IMR-90 (cell line): Measurements from ENCODE around the gene NF1. TPM values are rescaled to one million over a fixed set of nuclear protein-coding genes. Genes with fewer than 3 reads are reported as not detected.

ENCODE experiments used
- ATAC-seq: fragments of 200-7000 bp; cut with Tn5 transposase; 2 replicates; pipeline ENCODE4 v1.9.1; 2020; ENCODE audit warnings: low read depth, mild to moderate bottlenecking, moderate library complexity
- BruUV-seq: library from RNA; stranded (reverse); fragments of 400-500 nt; replicated peaks from 2 replicates; lab custom pipeline; 2021; lab: Mats Ljungman, UMichigan
- CTCF ChIA-PET: fragments of 300-600 bp; formaldehyde crosslinking; extraction: SDS; loops from one replicate; lab custom pipeline; 2021; ENCODE audit warnings: antibody characterized with exemption; lab: Yijun Ruan, JAX
- POLR2A ChIA-PET: fragments of 300-600 bp; sonication (Branson Sonifier 250); formaldehyde crosslinking; loops from one replicate; lab custom pipeline; 2022; ENCODE audit warnings: antibody characterized with exemption; ENCODE audit not compliant: unreplicated experiment; lab: Charles Lee
- DNase-seq: peaks from one replicate; pipeline ENCODE4 v3.0.0; 2013
- H2AFZ ChIP-seq: replicated peaks from 2 replicates; pipeline ENCODE3; 2013; ENCODE audit warnings: low read length, mild to moderate bottlenecking; ENCODE audit not compliant: poor library complexity
- H2AK5ac ChIP-seq: 2 replicates; pipeline ENCODE4 v1.6.1; 2013; ENCODE audit warnings: low read depth, low read length, inconsistent platforms
- H2AK9ac ChIP-seq: replicated peaks from 2 replicates; pipeline ENCODE3; 2013; ENCODE audit warnings: mild to moderate bottlenecking, low read depth, low read length, moderate library complexity; ENCODE audit not compliant: poor library complexity
- H2BK120ac ChIP-seq: 2 replicates; pipeline ENCODE4 v1.6.1; 2013; ENCODE audit warnings: low read depth, low read length, inconsistent platforms
- H2BK15ac ChIP-seq: 3 replicates; pipeline ENCODE4 v1.6.1; 2013; ENCODE audit warnings: low read depth, low read length, inconsistent platforms
- H2BK20ac ChIP-seq: 2 replicates; pipeline ENCODE4 v1.6.1; 2013; ENCODE audit warnings: low read depth, mild to moderate bottlenecking, inconsistent platforms, low read length, moderate library complexity
- H2BK5ac ChIP-seq: 2 replicates; pipeline ENCODE4 v1.6.1; 2013; ENCODE audit warnings: mild to moderate bottlenecking, low read depth, low read length, inconsistent platforms; ENCODE audit not compliant: poor library complexity, severe bottlenecking
- H3K14ac ChIP-seq: replicated peaks from 2 replicates; pipeline ENCODE4 v1.6.1; 2013; ENCODE audit warnings: low read depth, low read length, inconsistent platforms
- H3K18ac ChIP-seq: 2 replicates; pipeline ENCODE4 v1.6.1; 2013; ENCODE audit warnings: low read depth, low read length, control low read depth
- H3K23ac ChIP-seq: 2 replicates; pipeline ENCODE4 v1.6.1; 2013; ENCODE audit warnings: low read depth, low read length, inconsistent platforms
- H3K27ac ChIP-seq: 2 replicates; pipeline ENCODE4 v1.5.1; 2013; ENCODE audit warnings: mild to moderate bottlenecking, control low read depth, low read length; ENCODE audit not compliant: insufficient read depth
- H3K27me3 ChIP-seq: 2 replicates; pipeline ENCODE4 v1.6.1; 2013; ENCODE audit warnings: low read length; ENCODE audit not compliant: control insufficient read depth, insufficient read depth
- H3K36me3 ChIP-seq: 2 replicates; pipeline ENCODE4 v1.6.1; 2013; ENCODE audit warnings: low read length, mixed read lengths; ENCODE audit not compliant: control insufficient read depth, insufficient read depth
- H3K4ac ChIP-seq: 2 replicates; pipeline ENCODE4 v1.6.1; 2013; ENCODE audit warnings: low read depth, low read length, inconsistent platforms
- H3K4me1 ChIP-seq: 2 replicates; pipeline ENCODE4 v1.6.1; 2013; ENCODE audit warnings: low read length, mixed read lengths; ENCODE audit not compliant: control insufficient read depth, insufficient read depth
- H3K4me2 ChIP-seq: 2 replicates; pipeline ENCODE4 v1.6.1; 2013; ENCODE audit warnings: low read depth, mild to moderate bottlenecking, control low read depth, low read length, moderate library complexity
- H3K4me3 ChIP-seq: 2 replicates; pipeline ENCODE4 v1.5.1; 2013; ENCODE audit warnings: low read depth, mild to moderate bottlenecking, control low read depth, low read length, moderate library complexity; ENCODE audit not compliant: insufficient read depth
- H3K56ac ChIP-seq: 2 replicates; pipeline ENCODE4 v1.6.1; 2013; ENCODE audit warnings: low read length, inconsistent platforms; ENCODE audit not compliant: insufficient read depth; ENCODE audit errors: extremely low read depth
- H3K79me1 ChIP-seq, 2 experiments: 2 replicates each; pipeline ENCODE4 v1.6.1; 2013; ENCODE audit warnings: low read length in 2 of 2, inconsistent platforms in 1 of 2, low read depth in 1 of 2
- H3K9ac ChIP-seq: 2 replicates; pipeline ENCODE4 v1.6.1; 2013; ENCODE audit warnings: low read depth, low read length, control low read depth
- H3K9me1 ChIP-seq: 2 replicates; pipeline ENCODE4 v1.6.1; 2013; ENCODE audit warnings: low read length, inconsistent platforms; ENCODE audit not compliant: insufficient read depth
- H3K9me3 ChIP-seq: 2 replicates; pipeline ENCODE4 v1.6.1; 2013; ENCODE audit warnings: low read length; ENCODE audit not compliant: control insufficient read depth, insufficient read depth
- H4K20me1 ChIP-seq: 2 replicates; pipeline ENCODE4 v1.6.1; 2013; ENCODE audit warnings: low read length, inconsistent platforms; ENCODE audit not compliant: insufficient read depth
- H4K5ac ChIP-seq: 2 replicates; pipeline ENCODE4 v1.6.1; 2013; ENCODE audit warnings: mild to moderate bottlenecking, low read depth, low read length, control low read depth
- H4K8ac ChIP-seq, 2 experiments: 2 replicates each; pipeline ENCODE4 v1.6.1; 2013; ENCODE audit warnings: low read depth in 2 of 2, low read length in 2 of 2, control low read depth in 1 of 2, inconsistent platforms in 1 of 2
- H4K91ac ChIP-seq: 2 replicates; pipeline ENCODE4 v1.6.1; 2013; ENCODE audit warnings: low read depth, low read length, inconsistent platforms; ENCODE audit not compliant: insufficient read depth
- CHD1 ChIP-seq: IDR thresholded peaks from 2 replicates; pipeline ENCODE4 v1.6.1; 2012; ENCODE audit warnings: low read depth, low read length, improper control_type of control experiment
- MXI1 ChIP-seq: IDR thresholded peaks from 2 replicates; pipeline ENCODE4 v1.6.1; 2012; ENCODE audit warnings: low read depth, mild to moderate bottlenecking, low read length, moderate library complexity, borderline replicate concordance
- RFX5 ChIP-seq: IDR thresholded peaks from 2 replicates; pipeline ENCODE4 v1.8.0; 2012; ENCODE audit warnings: low read depth, mild to moderate bottlenecking, low read length, moderate library complexity
- WGBS, 2 experiments: methylation state at CpG; one replicate each; pipeline versions ENCODE4 v1.1.5 to v1.1.7; 2013; ENCODE audit warnings: missing lambda C conversion rate in 2 of 2; ENCODE audit not compliant: insufficient read length in 1 of 2; ENCODE audit errors: extremely low coverage in 2 of 2; 5-methylcytosine and 5-hydroxymethylcytosine counted together
- dilution Hi-C: fragments of 300-500 bp; cut with HindIII; formaldehyde crosslinking; loops from one replicate; pipeline ENCODE4 v1.14.3; 2018; ENCODE audit warnings: low sequenced_read_pairs; ENCODE audit not compliant: unreplicated experiment
- in situ Hi-C: fragments of 300-500 bp; cut with MboI; formaldehyde crosslinking; loops from 3 replicates; pipeline ENCODE4 v1.14.3; 2019; ENCODE audit warnings: low sequenced_read_pairs, inconsistent platforms, mixed read lengths
- intact Hi-C: fragments of 100-400 bp; cut with micrococcal nuclease; formaldehyde crosslinking; loops from 2 replicates; pipeline ENCODE4 v1.10.0; 2022
- polyA plus RNA-seq, 3 experiments: library from polyadenylated mRNA; depleted of rRNA; stranded (reverse); fragments of >200 nt; gene quantifications; 2 replicates each; pipeline ENCODE4 v1.2.3, GENCODE V29; 2012; ENCODE audit warnings: low replicate concordance in 1 of 3
- total RNA-seq: library from RNA; depleted of rRNA; stranded (reverse); fragments of >200 nt; gene quantifications from 2 replicates; pipeline ENCODE4 v1.2.3, GENCODE V29; 2012

The NF1 gene
- total and polyA plus RNA-seq, 2 of the 4 experiments (the other 2 are of a cell fraction): 17.9 to 48.6 TPM

- Histone ChIP-seq H3K79me1 (peaks cover 9 to 33% of the 10 kb centered on the region in 2 experiments), H3K56ac (no peak overlapping the region), H2AK5ac (no peak overlapping the region), H2BK120ac (no peak overlapping the region), H2BK20ac (no peak overlapping the region), H3K9ac (no peak overlapping the region), H3K4me2 (no peak overlapping the region), H2AFZ (no peak overlapping the region), H4K91ac (no peak overlapping the region), H3K4me3 (no peak overlapping the region), H4K8ac (no peak overlapping the region), H3K27me3 (no peaks in the 10 kb centered on the region), H3K9me1 (no peaks in the 10 kb centered on the region; the same call in 1 of the 2 replicates), H3K4me1 (no peaks in the 10 kb centered on the region), H2BK15ac (no peak overlapping the region), H3K4ac (no peak overlapping the region), H3K23ac (no peak overlapping the region), H3K14ac (no peak overlapping the region), H3K36me3 (no peaks in the 10 kb centered on the region; the same call in 1 of the 2 replicates), H3K18ac (no peak overlapping the region), H4K5ac (no peak overlapping the region), H2AK9ac (no peak overlapping the region), H2BK5ac (no peak overlapping the region), H3K9me3 (no peaks in the 10 kb centered on the region), H3K27ac (no peak overlapping the region), H4K20me1 (no peaks in the 10 kb centered on the region; the same call in 1 of the 2 replicates)
- ATAC-seq: no peak
- 100% methylated on average over 1 of the region's 1 CpG; no CpG with 5 or more reads in 1 of the 2 experiments for WGBS, 2 experiments
- POLR2A ChIA-PET: no interaction called here
- intact Hi-C loops: no loop called here
- dilution Hi-C loops: no loop called here
- BruUV-seq: no TSS peak
- in situ Hi-C loops: no loop called here
- DNase-seq: no peak
- TF ChIP-seq RFX5 (no peak), MXI1 (no peak), CHD1 (no peak)
- CTCF ChIA-PET: no interaction called here
Observed at GRCh38 chr17:31295489-31295871, 200.7 kb downstream of the NF1 start.
